ENCODE data around the gene MMAA. TPM values are rescaled to one million over a fixed set of nuclear protein-coding genes. Genes with fewer than 3 reads are reported as not detected.

The MMAA gene
- polyA plus RNA-seq, 3 donors: 2.1 to 4.0 (median 2.5) TPM

- H3K9me3 Mint-ChIP-seq: peaks cover 0 to 4% (median 0%) of the 10 kb centered on the region in 7 donors
- no peak for TF ChIP-seq CTCF (IDR thresholded peaks at IDR 0.05)
- H3K4me3 Mint-ChIP-seq: no peak overlapping the region
Observed at GRCh38 chr4:145589916-145590702, 29.1 kb upstream of the MMAA start.

GRCh38 chr4:145602129-145602760 lies 16.9 kb upstream of the MMAA start:
- Mint-ChIP-seq H3K27me3 (ENCODE audit: low read depth in 3 of 3) (peaks cover 0 to 4% (median 1%) of the 10 kb centered on the region in 3 donors), H3K4me1 (no peaks in the 10 kb centered on the region), H3K36me3 (no peaks in the 10 kb centered on the region), H3K9me3 (peaks cover 0 to 8% (median 3%) of the 10 kb centered on the region in 7 donors), H3K27ac (no peak overlapping the region), H3K4me3 (no peak overlapping the region)
- H3K4me1 ChIP-seq (ENCODE audit: control insufficient read depth in 1 of 2, insufficient read depth in 2 of 2, low read length in 2 of 2): no peaks in the 10 kb centered on the region
- no peak for TF ChIP-seq CTCF (IDR thresholded peaks at IDR 0.05)
- no peak overlapping the region for H3K4me2 ChIP-seq (replicated peaks; ENCODE audit: extremely low read depth, low read length, poor library complexity, severe bottlenecking)
- H3K36me3 ChIP-seq (replicated peaks in 1 of 2; ENCODE audit: control insufficient read depth in 1 of 2, insufficient read depth in 2 of 2, low read length in 2 of 2): no peaks in the 10 kb centered on the region
- DNase-seq: no peak
- no peak overlapping the region for H2AFZ ChIP-seq (ENCODE audit: insufficient read depth, low read depth, low read length, poor library complexity, severe bottlenecking)
- intact Hi-C loops (cut with micrococcal nuclease): no loop called here
- WGBS (ENCODE audit: insufficient coverage): 100% methylated on average over 1 of the region's 4 CpGs
- no peak overlapping the region for H3K27ac ChIP-seq (ENCODE audit: low read depth in 1 of 2, low read length in 2 of 2)
- H4K20me1 ChIP-seq (ENCODE audit: insufficient read depth, low read length): no peaks in the 10 kb centered on the region
- H3K9ac ChIP-seq (ENCODE audit: insufficient read depth, low read length, poor library complexity, severe bottlenecking): no peak overlapping the region
- no peaks in the 10 kb centered on the region for H3K27me3 ChIP-seq (ENCODE audit: control insufficient read depth in 2 of 2, insufficient read depth in 2 of 2, low read length in 2 of 2)
- H3K9me3 ChIP-seq (replicated peaks in 1 of 2; ENCODE audit: control insufficient read depth in 1 of 2, insufficient read depth in 1 of 2, low read length in 2 of 2): peaks cover 0 to under 1% of the 10 kb centered on the region in 2 donors
- H3K79me2 ChIP-seq (ENCODE audit: insufficient read depth, low read length): no peaks in the 10 kb centered on the region
- H3K4me3 ChIP-seq (replicated peaks in 1 of 3; ENCODE audit: low read depth in 2 of 3, low read length in 3 of 3): no peak overlapping the region

More at GRCh38 chr4:145589916-145590702, 29.1 kb upstream of the MMAA start:
- DNase-seq: no peak
- Histone ChIP-seq H3K79me2 (ENCODE audit: insufficient read depth, low read length) (no peaks in the 10 kb centered on the region), H3K9ac (ENCODE audit: insufficient read depth, low read length, poor library complexity, severe bottlenecking) (no peak overlapping the region), H3K36me3 (replicated peaks in 1 of 2; ENCODE audit: control insufficient read depth in 1 of 2, insufficient read depth in 2 of 2, low read length in 2 of 2) (no peaks in the 10 kb centered on the region), H3K9me3 (replicated peaks in 1 of 2; ENCODE audit: control insufficient read depth in 1 of 2, insufficient read depth in 1 of 2, low read length in 2 of 2) (no peaks in the 10 kb centered on the region), H3K4me1 (ENCODE audit: control insufficient read depth in 1 of 2, insufficient read depth in 2 of 2, low read length in 2 of 2) (no peaks in the 10 kb centered on the region), H2AFZ (ENCODE audit: insufficient read depth, low read depth, low read length, poor library complexity, severe bottlenecking) (no peak overlapping the region), H3K4me3 (replicated peaks in 1 of 3; ENCODE audit: low read depth in 2 of 3, low read length in 3 of 3) (no peak overlapping the region), H4K20me1 (ENCODE audit: insufficient read depth, low read length) (no peaks in the 10 kb centered on the region), H3K27ac (ENCODE audit: low read depth in 1 of 2, low read length in 2 of 2) (no peak overlapping the region), H3K4me2 (replicated peaks; ENCODE audit: extremely low read depth, low read length, poor library complexity, severe bottlenecking) (no peak overlapping the region), H3K27me3 (ENCODE audit: control insufficient read depth in 2 of 2, insufficient read depth in 2 of 2, low read length in 2 of 2) (no peaks in the 10 kb centered on the region)
- Mint-ChIP-seq H3K36me3 (no peaks in the 10 kb centered on the region), H3K27ac (no peak overlapping the region), H3K27me3 (ENCODE audit: low read depth in 3 of 3) (peaks cover 0 to 3% (median 2%) of the 10 kb centered on the region in 3 donors), H3K4me1 (peaks cover 3% of the 10 kb centered on the region)
- intact Hi-C loops (cut with micrococcal nuclease): no loop called here
- no CpG with 5 or more reads among the region's 3 CpGs for WGBS (ENCODE audit: insufficient coverage)
